ENCODE data around the gene RBM43. TPM values are rescaled to one million over a fixed set of nuclear protein-coding genes. Genes with fewer than 3 reads are reported as not detected.

The RBM43 gene
- total RNA-seq, 4 donors from 2014 or later: 9.4 to 15.8 (median 10.2) TPM

DNA sequence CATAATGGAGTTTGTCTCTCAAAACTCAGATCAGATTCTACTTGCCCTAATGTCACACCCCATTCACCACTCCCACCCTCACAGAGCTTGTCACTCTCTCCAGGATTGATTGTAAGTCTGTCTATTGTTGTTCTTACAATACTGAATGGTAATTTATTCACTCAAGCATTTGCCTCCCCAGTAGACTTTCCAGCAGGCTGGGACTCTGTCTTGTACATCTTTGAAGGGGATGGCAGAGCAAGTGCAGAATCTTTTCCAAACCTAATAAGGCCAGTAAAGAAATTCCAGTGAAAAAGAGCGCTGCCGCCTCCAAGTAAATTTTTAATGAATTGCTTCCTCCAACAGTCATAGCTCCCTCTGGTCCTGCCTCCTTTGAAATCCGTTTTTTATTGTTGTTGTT, 56.9 kb downstream of the RBM43 start:
- H3K36me3 ChIP-seq: no peaks in the 10 kb centered on the region
- H3K4me3 ChIP-seq (replicated peaks in 1 of 3): no peak overlapping the region
- intact Hi-C loops (cut with DNase I): no loop called here
- no peaks in the 10 kb centered on the region for H3K27me3 ChIP-seq
- no peak overlapping the region for H3K27ac ChIP-seq
- TF ChIP-seq POLR2A (IDR thresholded peaks at IDR 0.05) (no peak), CTCF (IDR thresholded peaks at IDR 0.05) (no peak)
- WGBS, 2 donors: 81 to 84% methylated on average over 3 of the region's 3 CpGs
- DNase-seq: no peak
- peaks cover 3 to 6% of the 10 kb centered on the region in 2 donors for H3K4me1 ChIP-seq
- H3K9me3 ChIP-seq: no peaks in the 10 kb centered on the region

- no peaks in the 10 kb centered on the region for H3K36me3 ChIP-seq
- WGBS, 2 donors: 51 to 70% methylated on average over 2 of the region's 2 CpGs
- H3K4me1 ChIP-seq: no peaks in the 10 kb centered on the region
- H3K9me3 ChIP-seq: no peaks in the 10 kb centered on the region
- H3K4me3 ChIP-seq (replicated peaks in 1 of 3): no peak overlapping the region
- TF ChIP-seq POLR2A (IDR thresholded peaks at IDR 0.05) (no peak), CTCF (IDR thresholded peaks at IDR 0.05) (no peak)
- no peak for DNase-seq
- no peaks in the 10 kb centered on the region for H3K27me3 ChIP-seq
- intact Hi-C loops (cut with DNase I): no loop called here
- no peak overlapping the region for H3K27ac ChIP-seq
These were observed 60.8 kb downstream of the RBM43 start for GRCh38 chr2:151200844-151201243.

DNA sequence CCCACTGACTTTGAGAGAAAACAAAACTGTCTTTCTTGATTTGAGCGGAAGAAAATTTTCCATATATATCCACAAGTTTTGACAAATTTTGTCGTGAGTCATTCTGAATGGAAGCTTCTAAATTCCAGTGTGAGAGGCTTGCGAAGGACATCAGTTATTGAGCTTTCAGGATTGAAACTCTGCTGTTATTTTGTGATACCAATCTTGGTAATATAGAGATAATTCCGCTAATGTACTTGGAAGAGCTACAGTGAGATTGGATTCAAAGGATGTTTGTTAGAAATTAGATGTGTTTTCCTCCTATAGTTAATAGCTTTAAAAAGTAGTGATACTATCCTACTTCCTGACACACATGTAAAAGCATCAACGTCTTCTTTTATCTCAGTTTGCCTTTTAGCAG, 61.4 kb downstream of the RBM43 start:
- no peaks in the 10 kb centered on the region for H3K36me3 ChIP-seq
- DNase-seq: no peak
- H3K4me3 ChIP-seq (replicated peaks in 1 of 3): no peak overlapping the region
- no peaks in the 10 kb centered on the region for H3K9me3 ChIP-seq
- intact Hi-C loops (cut with DNase I): no loop called here
- TF ChIP-seq CTCF (IDR thresholded peaks at IDR 0.05) (no peak), POLR2A (IDR thresholded peaks at IDR 0.05) (no peak)
- 88 to 90% methylated on average over 5 of the region's 5 CpGs for WGBS, 2 donors
- H3K27me3 ChIP-seq: no peaks in the 10 kb centered on the region
- no peak overlapping the region for H3K27ac ChIP-seq
- no peaks in the 10 kb centered on the region for H3K4me1 ChIP-seq

GRCh38 chr2:151198645-151199044, 63.0 kb downstream of the RBM43 start:
- no peak for DNase-seq
- H3K27me3 ChIP-seq: no peaks in the 10 kb centered on the region
- no peak overlapping the region for H3K4me3 ChIP-seq (replicated peaks in 1 of 3)
- intact Hi-C loops (cut with DNase I): no loop called here
- TF ChIP-seq CTCF (IDR thresholded peaks at IDR 0.05): no peak
- no peak for TF ChIP-seq POLR2A (IDR thresholded peaks at IDR 0.05)
- H3K9me3 ChIP-seq: no peaks in the 10 kb centered on the region
- H3K4me1 ChIP-seq: no peaks in the 10 kb centered on the region
- H3K36me3 ChIP-seq: no peaks in the 10 kb centered on the region
- WGBS, 2 donors: 92 to 95% methylated on average over 2 of the region's 2 CpGs
- H3K27ac ChIP-seq: no peak overlapping the region

Other genes with a start within 250 kb of the RBM43 start
- gene NMI, start 27.8 kb upstream of the RBM43 start, total RNA-seq: 10 to 100 TPM; 11.4 to 14.6 (median 13.2) TPM
- gene TNFAIP6, start 95.7 kb upstream of the RBM43 start, total RNA-seq: 1 to 10 TPM in 1 of 4 donors, under 1 TPM in 2, not detected in 1; 0.33 to 1.1 (median 0.83) TPM
- gene RIF1, start 148.0 kb upstream of the RBM43 start, total RNA-seq: 10 to 100 TPM; 37.1 to 54.8 (median 45.3) TPM

Data from thyroid gland (tissue), 4 donors.